Measurements from ENCODE around the gene VKORC1L1.
"Not testable (repeated sequence)": the region's sequence is repeated elsewhere in the genome, so short reads cannot be mapped to it uniquely, and the experiment has no call there.

Gene VKORC1L1

DNA sequence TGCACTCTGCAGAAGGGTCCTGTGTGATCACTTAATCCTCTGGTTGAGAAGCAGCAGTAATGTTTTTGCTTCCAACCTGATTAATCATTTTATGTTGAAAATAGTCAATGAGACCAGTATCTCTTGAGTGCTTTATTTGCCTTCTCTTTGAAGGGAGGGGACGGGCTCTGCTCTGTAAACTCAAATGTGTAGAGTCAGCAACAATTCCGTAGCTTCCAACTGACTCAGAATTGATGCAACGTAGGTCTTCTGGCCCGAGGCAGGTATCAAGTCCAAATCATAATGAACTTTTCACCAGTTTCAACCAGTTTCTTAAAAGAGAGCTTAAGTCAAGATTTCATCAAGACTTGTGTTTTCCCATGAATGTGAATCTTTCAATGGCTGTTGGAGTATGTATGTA, 82.8 kb downstream of the VKORC1L1 start:
- no peak overlapping the region for H3K27ac ChIP-seq (replicated peaks; ENCODE audit: low read length)
- H3K36me3 ChIP-seq (replicated peaks in 1 of 2; ENCODE audit: control insufficient read depth in 2 of 2, insufficient read depth in 2 of 2, low read length in 2 of 2), result peaks cover 19 to 64% of the 10 kb centered on the region in 2 donors
- WGBS, 2 donors (ENCODE audit: extremely low coverage in 2 of 2, insufficient read length in 2 of 2, insufficient replicate concordance in 1 of 2), result no CpG with 5 or more reads among the region's 4 CpGs

DNA sequence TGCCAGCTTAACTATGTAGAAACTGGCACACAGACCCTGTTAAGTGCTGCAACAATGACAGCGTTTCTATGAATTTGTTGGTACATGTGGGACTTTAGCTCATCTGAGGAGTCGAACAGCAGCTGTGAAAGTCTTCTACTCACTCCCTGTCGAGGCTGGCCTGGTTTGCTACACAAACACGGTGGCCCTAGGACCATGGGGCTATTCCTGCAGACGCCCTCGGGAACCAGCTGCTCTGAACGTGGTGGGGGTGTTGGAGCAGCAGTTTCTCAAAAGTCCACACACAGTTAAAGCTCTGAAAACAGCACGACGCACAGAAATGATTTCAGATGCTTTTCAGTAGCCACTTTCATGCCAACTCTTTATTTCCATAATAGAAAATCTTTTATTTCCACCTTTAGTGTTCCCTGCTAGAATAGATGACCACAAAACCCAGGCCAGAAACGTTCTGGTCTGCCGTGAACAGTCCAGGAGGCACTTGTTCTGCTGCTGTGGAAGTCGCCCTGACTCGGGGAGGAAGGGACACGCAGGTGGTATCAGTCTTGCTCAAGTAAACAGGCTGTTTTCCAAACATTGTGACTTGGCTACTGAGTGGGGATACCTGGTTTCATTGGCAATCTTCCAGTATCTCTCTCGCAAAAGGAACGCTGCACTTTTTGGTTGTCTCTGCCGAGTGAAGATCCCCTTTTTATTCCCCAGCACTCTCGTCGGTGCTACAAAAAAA, 87.6 kb downstream of the VKORC1L1 start:
- H3K14ac ChIP-seq (ENCODE audit: low read length), result no peak overlapping the region
- no peaks in the 10 kb centered on the region for H3K27me3 ChIP-seq (ENCODE audit: control insufficient read depth in 3 of 3, insufficient read depth in 3 of 3, low read depth in 1 of 3, low read length in 3 of 3)
- DNase-seq (ENCODE audit: low spot score), result no peak
- H2AK5ac ChIP-seq (ENCODE audit: low read depth, low read length), result no peak overlapping the region
- H2BK120ac ChIP-seq (ENCODE audit: low read depth, low read length), result no peak overlapping the region
- no peak overlapping the region for H4K8ac ChIP-seq (ENCODE audit: low read depth, low read length)
- H3K27ac ChIP-seq (replicated peaks; ENCODE audit: low read length), result no peak overlapping the region
- H3K4ac ChIP-seq (ENCODE audit: low read length), result no peak overlapping the region
- peaks cover 2% of the 10 kb centered on the region for H3K79me1 ChIP-seq (ENCODE audit: low read depth, low read length)
- H2AFZ ChIP-seq (ENCODE audit: low read length), result no peak overlapping the region
- no peak overlapping the region for H3K4me3 ChIP-seq (ENCODE audit: low read length in 2 of 2)
- H3K4me1 ChIP-seq (ENCODE audit: control insufficient read depth in 2 of 2, insufficient read depth in 1 of 2, low read depth in 1 of 2, low read length in 2 of 2), result no peaks in the 10 kb centered on the region
- H2BK15ac ChIP-seq (ENCODE audit: low read length), result no peak overlapping the region
- H3K4me2 ChIP-seq (ENCODE audit: insufficient read depth, low read length, poor library complexity, severe bottlenecking), result no peak overlapping the region
- H3K18ac ChIP-seq (ENCODE audit: low read length), result no peak overlapping the region
- no peak overlapping the region for H2BK12ac ChIP-seq (ENCODE audit: low read length)
- no CpG with 5 or more reads among the region's 19 CpGs for WGBS, 2 donors (ENCODE audit: extremely low coverage in 2 of 2, insufficient read length in 2 of 2, insufficient replicate concordance in 1 of 2)
- no peak overlapping the region for H3K23ac ChIP-seq (ENCODE audit: low read depth, low read length, poor library complexity)
- no peak overlapping the region for H4K91ac ChIP-seq (ENCODE audit: low read depth, low read length, poor library complexity)
- H3K9ac ChIP-seq (ENCODE audit: low read depth, low read length, poor library complexity), result no peak overlapping the region
- no peak overlapping the region for H2BK5ac ChIP-seq (ENCODE audit: low read length)
- H3K9me3 ChIP-seq (replicated peaks in 1 of 2; ENCODE audit: control insufficient read depth in 2 of 2, insufficient read depth in 1 of 2, low read depth in 1 of 2, low read length in 2 of 2), result no peaks in the 10 kb centered on the region
- peaks cover 42 to 93% of the 10 kb centered on the region in 2 donors for H3K36me3 ChIP-seq (replicated peaks in 1 of 2; ENCODE audit: control insufficient read depth in 2 of 2, insufficient read depth in 2 of 2, low read length in 2 of 2)

More for the DNA sequence above, 82.8 kb downstream of the VKORC1L1 start:
- Histone ChIP-seq H3K14ac (ENCODE audit: low read length) (no peak overlapping the region), H2BK120ac (ENCODE audit: low read depth, low read length) (no peak overlapping the region), H3K27me3 (ENCODE audit: control insufficient read depth in 3 of 3, insufficient read depth in 3 of 3, low read depth in 1 of 3, low read length in 3 of 3) (no peaks in the 10 kb centered on the region), H3K9ac (ENCODE audit: low read depth, low read length, poor library complexity) (no peak overlapping the region), H4K91ac (ENCODE audit: low read depth, low read length, poor library complexity) (no peak overlapping the region), H3K4me2 (ENCODE audit: insufficient read depth, low read length, poor library complexity, severe bottlenecking) (no peak overlapping the region), H2AK5ac (ENCODE audit: low read depth, low read length) (no peak overlapping the region), H3K23ac (ENCODE audit: low read depth, low read length, poor library complexity) (no peak overlapping the region), H3K4me3 (ENCODE audit: low read length in 2 of 2) (no peak overlapping the region), H2AFZ (ENCODE audit: low read length) (no peak overlapping the region), H2BK12ac (ENCODE audit: low read length) (no peak overlapping the region), H3K4me1 (ENCODE audit: control insufficient read depth in 2 of 2, insufficient read depth in 1 of 2, low read depth in 1 of 2, low read length in 2 of 2) (no peaks in the 10 kb centered on the region), H3K9me3 (replicated peaks in 1 of 2; ENCODE audit: control insufficient read depth in 2 of 2, insufficient read depth in 1 of 2, low read depth in 1 of 2, low read length in 2 of 2) (no peaks in the 10 kb centered on the region), H2BK5ac (ENCODE audit: low read length) (no peak overlapping the region), H3K4ac (ENCODE audit: low read length) (no peak overlapping the region), H3K79me1 (ENCODE audit: low read depth, low read length) (no peaks in the 10 kb centered on the region), H4K8ac (ENCODE audit: low read depth, low read length) (no peak overlapping the region), H2BK15ac (ENCODE audit: low read length) (no peak overlapping the region), H3K18ac (ENCODE audit: low read length) (no peak overlapping the region)
- no peak for DNase-seq (ENCODE audit: low spot score)

DNA sequence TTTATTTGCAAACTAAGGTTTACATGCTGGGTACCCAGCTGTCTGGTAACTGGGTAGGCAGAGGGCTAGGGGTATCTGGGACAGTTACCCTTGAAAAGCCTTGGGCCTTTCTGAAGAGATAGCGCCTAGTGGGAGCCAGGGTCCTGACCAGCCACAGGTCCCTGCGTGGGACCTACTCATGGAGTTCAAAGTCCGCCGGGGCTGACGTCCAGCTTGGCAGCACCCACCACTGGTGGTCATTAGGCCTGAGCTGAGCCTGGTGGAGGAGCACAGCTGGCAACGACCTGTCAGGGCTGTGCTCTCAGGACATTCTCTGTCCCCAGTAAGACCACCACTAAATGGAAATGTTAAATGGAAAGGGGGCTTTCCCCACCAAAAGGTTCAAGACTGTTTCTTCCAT, 89.2 kb downstream of the VKORC1L1 start:
- WGBS, 2 donors (ENCODE audit: extremely low coverage in 2 of 2, insufficient read length in 2 of 2, insufficient replicate concordance in 1 of 2), result no CpG with 5 or more reads among the region's 6 CpGs
- no peak overlapping the region for H3K23ac ChIP-seq (ENCODE audit: low read depth, low read length, poor library complexity)

DNA sequence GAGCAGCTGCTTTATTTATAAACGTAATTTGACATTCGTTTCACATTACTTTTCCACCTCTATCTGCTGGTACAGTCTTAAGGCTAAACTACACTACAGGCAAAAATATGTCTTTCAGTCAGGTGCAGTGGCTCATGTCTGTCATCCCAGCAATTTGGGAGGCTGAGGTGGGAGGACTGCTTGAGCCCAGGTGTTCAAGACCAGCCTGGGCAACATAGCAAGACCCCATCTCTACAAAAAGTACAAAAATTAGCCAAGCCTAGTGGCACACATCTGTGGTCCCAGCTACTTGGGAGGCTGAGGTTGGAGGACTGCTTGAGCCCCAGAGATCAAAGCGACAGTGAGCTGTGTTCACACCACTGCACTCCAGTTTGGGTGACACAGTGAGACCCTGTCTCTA, 91.8 kb downstream of the VKORC1L1 start:
- H3K9ac ChIP-seq (ENCODE audit: low read depth, low read length, poor library complexity); H3K9me3 ChIP-seq (replicated peaks in 1 of 2; ENCODE audit: control insufficient read depth in 2 of 2, insufficient read depth in 1 of 2, low read depth in 1 of 2, low read length in 2 of 2); H3K4me2 ChIP-seq (ENCODE audit: insufficient read depth, low read length, poor library complexity, severe bottlenecking); H3K4me3 ChIP-seq (ENCODE audit: low read length in 2 of 2); H3K4me1 ChIP-seq (ENCODE audit: control insufficient read depth in 2 of 2, insufficient read depth in 1 of 2, low read depth in 1 of 2, low read length in 2 of 2); H2BK12ac ChIP-seq (ENCODE audit: low read length); H4K8ac ChIP-seq (ENCODE audit: low read depth, low read length); H2BK5ac ChIP-seq (ENCODE audit: low read length); H2BK15ac ChIP-seq (ENCODE audit: low read length); H2BK120ac ChIP-seq (ENCODE audit: low read depth, low read length); H3K14ac ChIP-seq (ENCODE audit: low read length); DNase-seq (ENCODE audit: low spot score); H3K27me3 ChIP-seq (ENCODE audit: control insufficient read depth in 3 of 3, insufficient read depth in 3 of 3, low read depth in 1 of 3, low read length in 3 of 3); H3K27ac ChIP-seq (replicated peaks; ENCODE audit: low read length); H3K18ac ChIP-seq (ENCODE audit: low read length); H2AFZ ChIP-seq (ENCODE audit: low read length); H3K23ac ChIP-seq (ENCODE audit: low read depth, low read length, poor library complexity); H3K4ac ChIP-seq (ENCODE audit: low read length); H4K91ac ChIP-seq (ENCODE audit: low read depth, low read length, poor library complexity); H3K79me1 ChIP-seq (ENCODE audit: low read depth, low read length); H2AK5ac ChIP-seq (ENCODE audit: low read depth, low read length): not testable (repeated sequence)
- WGBS, 2 donors (ENCODE audit: extremely low coverage in 2 of 2, insufficient read length in 2 of 2, insufficient replicate concordance in 1 of 2), result no CpG with 5 or more reads among the region's 3 CpGs
- peaks cover 65 to 99% of the 10 kb centered on the region in 2 donors for H3K36me3 ChIP-seq (replicated peaks in 1 of 2; ENCODE audit: control insufficient read depth in 2 of 2, insufficient read depth in 2 of 2, low read length in 2 of 2)

More for the DNA sequence above, 89.2 kb downstream of the VKORC1L1 start:
- peaks cover 2% of the 10 kb centered on the region for H3K79me1 ChIP-seq (ENCODE audit: low read depth, low read length)
- no peak overlapping the region for H3K27ac ChIP-seq (replicated peaks; ENCODE audit: low read length)
- no peak overlapping the region for H3K14ac ChIP-seq (ENCODE audit: low read length)
- H2AK5ac ChIP-seq (ENCODE audit: low read depth, low read length), result no peak overlapping the region
- no peak overlapping the region for H4K91ac ChIP-seq (ENCODE audit: low read depth, low read length, poor library complexity)
- no peak overlapping the region for H2AFZ ChIP-seq (ENCODE audit: low read length)
- no peak overlapping the region for H3K4me3 ChIP-seq (ENCODE audit: low read length in 2 of 2)
- H2BK5ac ChIP-seq (ENCODE audit: low read length), result no peak overlapping the region
- H2BK15ac ChIP-seq (ENCODE audit: low read length), result no peak overlapping the region
- H2BK120ac ChIP-seq (ENCODE audit: low read depth, low read length), result no peak overlapping the region
- no peak overlapping the region for H4K8ac ChIP-seq (ENCODE audit: low read depth, low read length)
- no peak for DNase-seq (ENCODE audit: low spot score)
- no peak overlapping the region for H3K4ac ChIP-seq (ENCODE audit: low read length)
- H3K27me3 ChIP-seq (ENCODE audit: control insufficient read depth in 3 of 3, insufficient read depth in 3 of 3, low read depth in 1 of 3, low read length in 3 of 3), result no peaks in the 10 kb centered on the region
- H3K9me3 ChIP-seq (replicated peaks in 1 of 2; ENCODE audit: control insufficient read depth in 2 of 2, insufficient read depth in 1 of 2, low read depth in 1 of 2, low read length in 2 of 2), result no peaks in the 10 kb centered on the region
- peaks cover 49 to 95% of the 10 kb centered on the region in 2 donors for H3K36me3 ChIP-seq (replicated peaks in 1 of 2; ENCODE audit: control insufficient read depth in 2 of 2, insufficient read depth in 2 of 2, low read length in 2 of 2)
- no peak overlapping the region for H3K4me2 ChIP-seq (ENCODE audit: insufficient read depth, low read length, poor library complexity, severe bottlenecking)
- no peak overlapping the region for H3K9ac ChIP-seq (ENCODE audit: low read depth, low read length, poor library complexity)
- H3K18ac ChIP-seq (ENCODE audit: low read length), result no peak overlapping the region
- no peaks in the 10 kb centered on the region for H3K4me1 ChIP-seq (ENCODE audit: control insufficient read depth in 2 of 2, insufficient read depth in 1 of 2, low read depth in 1 of 2, low read length in 2 of 2)
- H2BK12ac ChIP-seq (ENCODE audit: low read length), result no peak overlapping the region

Measured in neuronal stem cell (in vitro differentiated cells).